ENCODE data around the gene AP3S2.

- no peak for TF ChIP-seq CTCF (IDR thresholded peaks at IDR 0.05; ENCODE audit: insufficient read depth, low read length, poor library complexity, severe bottlenecking)
- TF ChIP-seq EZH2phosphoT487 (conservative IDR thresholded peaks at IDR 0.05; ENCODE audit: low read length): no peak
These were observed 15.5 kb downstream of the AP3S2 start for GRCh38 chr15:89878323-89878722.
